Loucy (cell line): ENCODE results near the gene IFT27.

Source experiments
- H2AFZ ChIP-seq: fragments of 200-600 bp; sonication (generic); 2 replicates; pipeline ENCODE4 v1.6.0; 2016; ENCODE audit warnings: antibody characterized with exemption, mild to moderate bottlenecking, low read length, moderate library complexity
- H3F3A ChIP-seq: fragments of 200-600 bp; 2 replicates; pipeline ENCODE4 v1.6.0; 2016; ENCODE audit warnings: antibody characterized with exemption, low read depth, mild to moderate bottlenecking
- H3K27me3 ChIP-seq: fragments of 200-600 bp; sonication (generic); 2 replicates; pipeline ENCODE4 v1.6.1; 2014; ENCODE audit warnings: low read length, mild to moderate bottlenecking; ENCODE audit not compliant: insufficient read depth, poor library complexity, severe bottlenecking
- H3K36me3 ChIP-seq: fragments of 200-600 bp; sonication (generic); 2 replicates; pipeline ENCODE4 v1.6.1; 2016; ENCODE audit warnings: low read length; ENCODE audit not compliant: insufficient read depth
- H3K4me1 ChIP-seq: fragments of 200-600 bp; sonication (generic); 2 replicates; pipeline ENCODE4 v1.5.1; 2014; ENCODE audit warnings: low read length, mild to moderate bottlenecking; ENCODE audit not compliant: insufficient read depth, poor library complexity, severe bottlenecking
- H3K4me2 ChIP-seq: fragments of 200-600 bp; sonication (generic); 2 replicates; pipeline ENCODE4 v1.6.0; 2014; ENCODE audit warnings: antibody characterized with exemption, low read length, low read depth, mild to moderate bottlenecking; ENCODE audit not compliant: poor library complexity, severe bottlenecking
- H3K4me3 ChIP-seq: fragments of 200-600 bp; sonication (generic); 2 replicates; pipeline ENCODE4 v1.5.1; 2014; ENCODE audit warnings: low read length, mild to moderate bottlenecking, mixed read lengths; ENCODE audit not compliant: poor library complexity, severe bottlenecking
- H3K79me2 ChIP-seq: fragments of 200-600 bp; sonication (generic); 2 replicates; pipeline ENCODE4 v1.6.1; 2014; ENCODE audit warnings: low read length; ENCODE audit not compliant: insufficient read depth
- H3K9ac ChIP-seq: fragments of 200-600 bp; sonication (generic); 2 replicates; pipeline ENCODE4 v1.6.0; 2014; ENCODE audit warnings: mild to moderate bottlenecking, low read depth, low read length, moderate library complexity; ENCODE audit not compliant: poor library complexity, severe bottlenecking
- H3K9me2 ChIP-seq: fragments of 200-600 bp; sonication (generic); replicated peaks from 2 replicates; pipeline ENCODE4 v1.6.1; 2016; ENCODE audit warnings: low read depth, low read length, mixed read lengths
- H3K9me3 ChIP-seq: fragments of 200-600 bp; sonication (generic); 2 replicates; pipeline ENCODE4 v1.6.1; 2014; ENCODE audit warnings: mild to moderate bottlenecking, antibody characterized with exemption, low read length, low read depth; ENCODE audit not compliant: insufficient read depth
- H4K20me1 ChIP-seq: fragments of 200-600 bp; sonication (generic); 2 replicates; pipeline ENCODE4 v1.6.0; 2014; ENCODE audit warnings: antibody characterized with exemption, low read length, mild to moderate bottlenecking; ENCODE audit not compliant: insufficient read depth, poor library complexity, severe bottlenecking
- CTCF ChIP-seq: fragments of 200-600 bp; sonication (generic); conservative IDR thresholded peaks from 2 replicates; pipeline ENCODE4 v1.5.1; 2014; ENCODE audit warnings: mild to moderate bottlenecking, antibody characterized with exemption, low read length
- EZH2phosphoT487 ChIP-seq: fragments of 200-600 bp; IDR thresholded peaks from 2 replicates; pipeline ENCODE4 v1.6.1; 2018; ENCODE audit warnings: antibody characterized with exemption, mild to moderate bottlenecking, moderate library complexity, borderline replicate concordance

IFT27 gene

GRCh38 chr22:36775964-36776669 is at the start of gene IFT27:
IFT27 (minus strand) TSS chr22:36776119; CDS start chr22:36775707, 412 bp downstream.
- H3K27me3 ChIP-seq, result no peaks in the 10 kb centered on the region

GRCh38 chr22:36824655-36825054 is 48.7 kb upstream of the IFT27 start:
- Histone ChIP-seq H4K20me1 (no peaks in the 10 kb centered on the region), H3K4me2 (no peak overlapping the region), H3K79me2 (no peaks in the 10 kb centered on the region), H3K4me3 (no peak overlapping the region), H3K36me3 (no peaks in the 10 kb centered on the region), H3F3A (no peaks in the 10 kb centered on the region), H3K9me2 (no peaks in the 10 kb centered on the region), H2AFZ (no peak overlapping the region), H3K9ac (no peak overlapping the region), H3K4me1 (no peaks in the 10 kb centered on the region), H3K27me3 (no peaks in the 10 kb centered on the region), H3K9me3 (no peaks in the 10 kb centered on the region)
- TF ChIP-seq CTCF (no peak), EZH2phosphoT487 (no peak)

More at GRCh38 chr22:36775964-36776669, at the start of gene IFT27:
- H3K9me2 ChIP-seq, result no peaks in the 10 kb centered on the region
- no peaks in the 10 kb centered on the region for H4K20me1 ChIP-seq
- TF ChIP-seq EZH2phosphoT487, result no peak
- no peak for TF ChIP-seq CTCF
- no peaks in the 10 kb centered on the region for H3K9me3 ChIP-seq
- H3K4me1 ChIP-seq, result peaks cover 14% of the 10 kb centered on the region
- H3K79me2 ChIP-seq, result no peaks in the 10 kb centered on the region
- H3K36me3 ChIP-seq, result no peaks in the 10 kb centered on the region
- peak within 1 kb of the TSS; percentile 87 for H3K4me2 ChIP-seq
- peak within 1 kb of the TSS; percentile 67 for H2AFZ ChIP-seq
- H3K9ac ChIP-seq, result peak within 1 kb of the TSS; percentile 78
- H3F3A ChIP-seq, result no peaks in the 10 kb centered on the region
- peak within 1 kb of the TSS; percentile 81 for H3K4me3 ChIP-seq

GRCh38 chr22:36823186-36823839 is 47.4 kb upstream of the IFT27 start:
- H4K20me1 ChIP-seq, result no peaks in the 10 kb centered on the region
- H3K36me3 ChIP-seq, result no peaks in the 10 kb centered on the region
- H3F3A ChIP-seq, result no peaks in the 10 kb centered on the region
- no peak overlapping the region for H2AFZ ChIP-seq
- no peaks in the 10 kb centered on the region for H3K9me3 ChIP-seq
- H3K9me2 ChIP-seq, result no peaks in the 10 kb centered on the region
- no peaks in the 10 kb centered on the region for H3K79me2 ChIP-seq
- no peak for TF ChIP-seq EZH2phosphoT487
- TF ChIP-seq CTCF, result no peak
- no peak overlapping the region for H3K9ac ChIP-seq
- H3K4me1 ChIP-seq, result no peaks in the 10 kb centered on the region
- no peaks in the 10 kb centered on the region for H3K27me3 ChIP-seq
- H3K4me2 ChIP-seq, result no peak overlapping the region
- H3K4me3 ChIP-seq, result no peak overlapping the region
